ENCODE measurements around the gene GNL2.
"Not testable (repeated sequence)": the region's sequence is repeated elsewhere in the genome, so short reads cannot be mapped to it uniquely, and the experiment has no call there.

The GNL2 gene

GRCh38 chr1:37532418-37533156 lies 63.1 kb downstream of the GNL2 start:
- in situ Hi-C loops (cut with MboI; ENCODE audit: low pct_unique_long_range_greater_than_20kb, low sequenced_read_pairs); DNase-seq: not testable (repeated sequence)

DNA sequence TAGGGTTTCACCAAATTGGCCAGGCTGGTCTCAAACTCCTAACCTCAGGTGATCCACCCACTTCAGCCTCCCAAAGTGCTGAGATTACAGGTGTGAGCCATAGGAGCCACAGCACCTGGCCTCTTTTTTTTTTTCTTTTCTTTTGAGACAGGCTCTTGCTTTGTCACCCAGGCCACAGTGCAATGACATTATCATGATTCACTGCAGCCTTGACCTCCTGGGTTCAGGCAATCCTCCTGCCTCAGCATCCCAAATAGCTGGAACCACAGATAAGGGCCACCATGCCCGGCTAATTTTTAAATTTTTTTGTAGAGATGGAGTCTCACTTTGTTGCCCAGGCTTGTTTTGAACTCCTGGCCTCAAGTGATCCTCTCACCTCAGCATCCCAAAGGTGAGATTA lies 65.8 kb downstream of the GNL2 start:
- in situ Hi-C loops (cut with MboI; ENCODE audit: low pct_unique_long_range_greater_than_20kb, low sequenced_read_pairs); DNase-seq: not testable (repeated sequence)

DNA sequence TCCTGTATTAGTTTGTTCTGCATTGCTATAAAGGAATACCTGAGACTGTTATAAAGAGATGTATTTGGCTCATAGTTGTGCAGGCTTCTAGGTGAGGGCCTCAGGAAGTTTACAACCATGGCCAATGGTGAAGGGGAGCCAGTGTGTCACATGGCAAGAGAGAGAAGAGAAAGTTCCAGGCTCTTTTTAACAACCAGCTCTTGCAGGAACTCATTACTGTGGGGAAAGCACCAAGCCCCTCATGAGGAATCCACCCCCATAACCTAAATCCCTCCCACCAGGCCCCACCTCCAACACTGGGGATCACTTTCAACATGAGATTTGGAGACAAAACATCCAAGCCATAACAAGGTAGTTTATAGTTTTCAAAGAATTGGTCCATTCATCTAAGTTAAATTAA lies 76.1 kb downstream of the GNL2 start:
- DNase-seq, result no peak

GRCh38 chr1:37518929-37519328 lies 76.8 kb downstream of the GNL2 start:
- in situ Hi-C loops (cut with MboI; ENCODE audit: low pct_unique_long_range_greater_than_20kb, low sequenced_read_pairs); DNase-seq: not testable (repeated sequence)

More for the DNA sequence above, 76.1 kb downstream of the GNL2 start:
- in situ Hi-C loops (cut with MboI; ENCODE audit: low pct_unique_long_range_greater_than_20kb, low sequenced_read_pairs), result no loop called here

- in situ Hi-C loops (cut with MboI; ENCODE audit: low pct_unique_long_range_greater_than_20kb, low sequenced_read_pairs); DNase-seq: not testable (repeated sequence)
Observed at GRCh38 chr1:37518241-37518640, 77.5 kb downstream of the GNL2 start.

DNA sequence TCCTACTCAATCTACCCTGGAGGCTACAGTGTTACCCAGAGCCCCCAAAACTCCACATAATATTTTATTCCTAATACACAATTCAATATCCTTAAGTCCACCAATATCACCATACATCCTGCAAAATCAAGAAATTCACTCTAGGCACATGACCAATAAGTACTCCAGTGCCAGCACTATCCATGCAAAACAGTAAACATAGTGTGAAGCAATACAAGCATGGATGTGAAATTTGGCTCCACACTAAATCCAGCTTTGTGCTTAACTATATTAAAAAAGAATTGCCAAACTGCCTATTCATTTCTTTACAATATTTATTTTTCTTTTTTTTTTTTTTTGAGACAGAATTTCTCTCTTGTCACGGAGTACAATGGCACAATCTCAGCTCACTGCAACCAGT lies 78.2 kb downstream of the GNL2 start:
- in situ Hi-C loops (cut with MboI; ENCODE audit: low pct_unique_long_range_greater_than_20kb, low sequenced_read_pairs), result no loop called here
- DNase-seq, result no peak
